Stimulated activated naive CD8-positive, alpha-beta T cell treated with anti-CD3 and anti-CD28 coated beads, Interleukin-15, amount 100 ng/mL, for 72 hours (primary cell): ENCODE measurements around the gene BUD23.

ENCODE experiments used
- ATAC-seq: fragments of 150-1000 bp; cut with Tn5 transposase; 2 replicates; pipeline ENCODE4 v1.10.0; 2021; ENCODE audit warnings: mild to moderate bottlenecking, moderate library complexity
- DNase-seq, 2 donors: peaks; one replicate each; pipeline ENCODE4 v3.0.0; 2021 to 2022
- H3K27ac Mint-ChIP-seq, 2 donors: one replicate each; pipeline ENCODE4 v1.8.0; 2022; ENCODE audit warnings: mild to moderate bottlenecking in 2 of 2, mixed read lengths in 2 of 2, moderate library complexity in 2 of 2
- H3K27me3 Mint-ChIP-seq: one replicate; pipeline ENCODE4 v1.8.0; 2022; ENCODE audit warnings: mixed read lengths
- H3K4me1 Mint-ChIP-seq: one replicate; pipeline ENCODE4 v1.8.0; 2022; ENCODE audit warnings: mild to moderate bottlenecking, mixed read lengths
- H3K4me3 Mint-ChIP-seq, 2 donors: one replicate each; pipeline ENCODE4 v1.8.0; 2022; ENCODE audit warnings: mild to moderate bottlenecking in 2 of 2, mixed read lengths in 2 of 2, moderate library complexity in 1 of 2
- H3K9me3 Mint-ChIP-seq, 2 donors: one replicate each; pipeline ENCODE4 v1.8.0; 2022; ENCODE audit warnings: mixed read lengths in 2 of 2

BUD23 gene

DNA sequence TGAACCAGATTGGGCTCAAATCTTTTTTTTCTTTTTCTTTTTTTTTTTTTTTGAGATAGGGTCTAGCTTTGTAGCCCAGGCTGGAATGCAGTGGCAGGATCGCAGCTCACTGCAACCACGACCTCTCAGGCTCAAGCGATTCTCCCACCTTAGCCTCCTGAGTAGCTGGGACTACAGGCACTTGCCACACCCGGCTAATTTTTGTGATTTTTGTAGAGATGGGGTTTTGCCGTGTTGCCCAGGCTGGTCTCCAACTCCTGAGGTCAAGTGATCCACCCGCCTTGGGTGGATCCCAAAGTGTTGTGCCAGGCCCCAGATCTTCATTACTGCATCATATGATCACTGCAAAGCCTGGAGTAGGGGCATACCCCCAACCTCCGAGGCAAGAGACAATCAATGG is 2.9 kb upstream of the BUD23 start:
- Mint-ChIP-seq H3K27ac (peak overlapping the region in 1 of 2 donors; percentile 37), H3K9me3 (no peaks in the 10 kb centered on the region)

DNA sequence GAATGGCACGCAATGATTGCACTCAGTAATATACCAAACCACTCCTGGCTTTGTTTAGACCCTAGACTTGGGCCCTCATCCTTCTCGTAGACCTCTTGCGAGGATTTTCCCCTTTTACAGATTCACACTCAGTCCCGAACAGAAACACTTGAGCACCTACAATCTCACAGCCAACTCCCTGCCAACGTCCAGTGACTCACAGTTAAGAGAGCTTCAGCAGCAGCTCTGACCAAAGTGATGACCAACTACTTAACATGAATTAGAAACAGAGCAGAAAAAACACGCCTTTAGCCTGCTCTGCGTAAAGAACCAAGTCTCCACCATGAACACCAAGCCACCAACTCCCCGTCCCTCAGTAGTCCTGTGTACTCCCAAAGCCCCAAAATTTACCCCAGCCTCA is 2.4 kb upstream of the BUD23 start:
- Mint-ChIP-seq H3K4me1 (peaks cover 40% of the 10 kb centered on the region), H3K4me3 (peak overlapping the region; percentile 99 to 100), H3K27me3 (no peaks in the 10 kb centered on the region), H3K27ac (peak overlapping the region; percentile 14 to 68), H3K9me3 (no peaks in the 10 kb centered on the region)
- no peak for DNase-seq
- ATAC-seq = no peak

More for the DNA sequence above, 2.9 kb upstream of the BUD23 start:
- ATAC-seq (no peak), DNase-seq (no peak)
- Mint-ChIP-seq H3K4me1 (peaks cover 40% of the 10 kb centered on the region), H3K27me3 (no peaks in the 10 kb centered on the region), H3K4me3 (peak overlapping the region in 1 of 2 donors; percentile 18)

DNA sequence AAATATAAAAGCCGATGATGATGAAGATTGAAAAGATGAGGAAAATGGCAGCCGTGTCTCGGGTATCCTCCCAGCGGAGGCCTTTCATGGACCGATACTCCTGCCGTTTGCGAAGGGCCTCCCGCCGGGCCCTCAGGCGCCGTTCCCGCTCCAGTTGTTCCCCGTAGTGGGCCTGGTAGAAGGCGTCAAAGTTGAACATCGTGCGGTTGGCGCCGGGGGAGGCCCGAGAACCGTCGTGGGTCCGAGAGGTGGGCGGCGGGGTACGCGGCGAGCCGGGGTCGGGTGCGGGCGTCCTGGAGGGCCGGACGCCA is 697 bp upstream of the BUD23 start:
- DNase-seq (no peak), ATAC-seq (no peak)
- H3K27me3 Mint-ChIP-seq = no peaks in the 10 kb centered on the region
- H3K9me3 Mint-ChIP-seq = no peaks in the 10 kb centered on the region
- peak overlapping the region; percentile 91 to 99 for H3K27ac Mint-ChIP-seq
- peaks cover 46% of the 10 kb centered on the region for H3K4me1 Mint-ChIP-seq
- H3K4me3 Mint-ChIP-seq = peak overlapping the region; percentile 99 to 100

DNA sequence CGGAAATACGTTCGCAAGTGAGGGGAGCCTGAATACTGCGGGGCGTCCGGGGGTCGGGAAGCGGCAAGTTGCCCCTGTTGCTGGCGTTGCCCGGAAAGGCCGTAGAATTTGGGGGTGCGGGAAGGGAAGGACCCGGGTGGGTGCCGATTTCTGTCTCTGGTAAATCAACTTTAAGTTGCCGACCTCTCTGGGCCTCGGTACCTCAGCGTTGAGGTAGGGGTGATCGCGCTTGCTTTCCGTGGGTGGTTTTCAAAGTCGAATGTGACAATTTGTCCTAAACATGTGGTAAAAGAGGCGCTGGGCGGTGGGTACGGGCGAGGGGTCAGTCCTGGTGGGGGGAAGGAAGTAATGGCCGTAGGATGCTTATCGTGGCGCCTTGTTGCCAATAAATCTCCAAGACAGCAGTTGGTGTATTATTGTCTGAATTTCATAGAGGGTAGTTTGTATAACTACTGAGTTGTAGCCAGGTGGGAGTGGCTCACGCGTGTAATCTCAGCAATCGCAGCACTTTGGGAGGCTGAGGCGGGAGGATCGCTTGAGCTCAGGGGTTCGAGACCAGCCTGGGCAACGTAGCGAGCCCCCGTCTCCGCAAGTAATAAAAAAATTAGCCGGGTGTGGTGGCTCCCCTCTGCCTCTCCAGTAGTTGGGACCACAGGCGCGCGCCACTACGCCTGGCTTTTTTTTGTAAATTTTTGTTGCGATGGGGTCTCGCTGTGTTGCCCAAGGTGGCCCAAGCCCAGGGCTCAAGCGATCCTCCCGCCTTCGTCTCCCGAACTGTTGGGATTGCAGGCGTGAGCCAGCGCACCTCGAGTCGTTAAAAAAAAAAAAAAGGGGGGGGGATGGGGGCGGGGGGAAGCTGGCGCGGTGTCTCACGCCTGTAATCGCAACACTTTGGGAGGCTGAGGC is 644 bp downstream of the BUD23 start:
- peak overlapping the region; percentile 99 for H3K27ac Mint-ChIP-seq
- no peaks in the 10 kb centered on the region for H3K27me3 Mint-ChIP-seq
- H3K9me3 Mint-ChIP-seq = no peaks in the 10 kb centered on the region
- peaks cover 51% of the 10 kb centered on the region for H3K4me1 Mint-ChIP-seq
- H3K4me3 Mint-ChIP-seq = peak overlapping the region; percentile 99 to 100
- ATAC-seq (no peak), DNase-seq (no peak)

DNA sequence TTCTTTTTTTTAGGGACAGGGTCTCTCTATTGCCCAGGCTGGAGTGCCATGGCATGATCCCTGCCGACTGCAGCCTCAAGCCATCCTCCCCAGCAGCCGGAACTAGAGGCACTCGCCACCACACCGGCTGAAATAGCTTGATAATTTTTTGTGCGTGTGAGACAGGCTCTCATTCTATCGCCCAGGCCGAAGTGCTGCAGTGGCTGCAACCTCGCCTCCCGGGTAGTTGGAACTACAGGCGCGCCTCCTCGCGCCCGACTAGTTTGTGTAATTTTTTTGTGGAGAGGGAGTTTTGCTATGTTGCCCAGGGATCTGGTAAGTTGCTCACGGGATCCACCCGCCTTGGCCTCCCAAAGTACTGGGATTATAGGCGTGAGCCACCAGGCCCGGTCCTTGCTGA is 1.9 kb downstream of the BUD23 start:
- peaks cover 54% of the 10 kb centered on the region for H3K4me1 Mint-ChIP-seq
- peak overlapping the region in 1 of 2 donors; percentile 37 for H3K4me3 Mint-ChIP-seq

GRCh38 chr7:73688288-73688687 is 4.9 kb downstream of the BUD23 start:
- Mint-ChIP-seq H3K27ac (peak overlapping the region in 1 of 2 donors; percentile 66), H3K9me3 (no peaks in the 10 kb centered on the region), H3K4me1 (peaks cover 34% of the 10 kb centered on the region), H3K27me3 (no peaks in the 10 kb centered on the region), H3K4me3 (peak overlapping the region in 1 of 2 donors; percentile 5)
- no peak for ATAC-seq
- no peak for DNase-seq

More for the DNA sequence above, 1.9 kb downstream of the BUD23 start:
- no peaks in the 10 kb centered on the region for H3K27me3 Mint-ChIP-seq
- no peaks in the 10 kb centered on the region for H3K9me3 Mint-ChIP-seq
- no peak for ATAC-seq
- H3K27ac Mint-ChIP-seq = no peak overlapping the region
- no peak for DNase-seq

DNA sequence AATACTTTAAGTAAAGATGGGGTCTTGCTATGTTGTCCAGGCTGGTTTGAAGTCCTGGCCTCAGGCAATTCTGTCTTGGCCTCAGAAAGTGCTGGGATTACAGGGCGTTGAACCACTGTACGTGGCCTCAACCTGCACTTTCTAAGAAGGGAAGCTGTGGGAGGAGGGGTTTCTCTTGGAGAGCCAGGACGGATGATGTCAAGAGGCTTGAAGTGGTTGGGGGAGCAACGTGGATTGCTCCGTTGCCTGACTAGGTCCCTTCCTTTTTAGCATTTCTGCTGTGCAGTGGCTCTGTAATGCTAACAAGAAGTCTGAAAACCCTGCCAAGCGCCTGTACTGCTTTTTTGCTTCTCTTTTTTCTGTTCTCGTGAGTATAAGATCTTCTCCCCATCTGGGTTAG is 7.2 kb downstream of the BUD23 start:
- no peak overlapping the region for H3K27ac Mint-ChIP-seq
- ATAC-seq (no peak), DNase-seq (no peak)
- no peaks in the 10 kb centered on the region for H3K27me3 Mint-ChIP-seq
- no peak overlapping the region for H3K4me3 Mint-ChIP-seq
- H3K9me3 Mint-ChIP-seq = no peaks in the 10 kb centered on the region
- H3K4me1 Mint-ChIP-seq = peaks cover 25% of the 10 kb centered on the region

DNA sequence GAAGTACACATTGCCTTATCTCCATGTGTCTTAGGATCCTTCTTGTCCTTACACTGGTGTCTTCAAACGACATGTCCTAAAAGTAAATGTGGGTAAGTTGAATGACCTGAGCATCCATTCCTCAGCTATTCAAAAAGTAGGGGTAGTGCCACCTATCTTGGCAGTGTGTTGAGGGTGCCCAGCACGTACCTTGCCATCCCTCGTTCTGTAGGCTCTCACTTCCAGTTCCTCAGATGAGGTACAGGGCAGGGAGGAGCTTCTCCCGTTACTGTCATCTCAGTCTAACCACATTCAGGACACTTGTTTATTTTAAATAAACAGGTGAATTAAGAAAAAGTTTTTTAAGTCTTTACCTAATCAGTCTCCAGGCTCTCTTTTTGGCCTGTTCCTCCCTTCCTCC is 13.0 kb downstream of the BUD23 start:
- Mint-ChIP-seq H3K4me3 (no peak overlapping the region), H3K9me3 (no peaks in the 10 kb centered on the region), H3K27ac (peak overlapping the region in 1 of 2 donors; percentile 50), H3K27me3 (no peaks in the 10 kb centered on the region), H3K4me1 (no peaks in the 10 kb centered on the region)
- ATAC-seq = no peak
- no peak for DNase-seq

DNA sequence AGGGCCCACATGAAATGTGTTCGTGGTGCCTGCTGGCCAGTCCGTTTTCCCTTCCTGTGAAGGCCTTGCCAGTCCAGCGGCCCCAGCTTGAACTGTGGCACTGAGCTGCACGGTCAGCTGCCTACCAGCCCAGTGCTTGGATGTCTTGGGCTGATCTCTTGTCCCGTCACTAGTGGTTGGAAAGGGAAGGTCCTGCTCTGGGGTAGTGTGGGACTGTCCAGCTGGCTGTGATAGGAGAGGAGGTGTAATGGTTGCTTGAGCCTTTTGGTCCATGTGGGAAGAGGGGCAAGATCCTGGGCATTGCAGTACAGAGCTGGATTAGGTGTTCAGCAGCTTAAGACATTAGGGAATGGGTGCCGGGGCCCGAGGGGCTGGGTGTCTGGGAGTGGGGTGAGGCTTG is 15.0 kb downstream of the BUD23 start:
- Mint-ChIP-seq H3K4me1 (peaks cover 11% of the 10 kb centered on the region), H3K4me3 (no peak overlapping the region), H3K9me3 (no peaks in the 10 kb centered on the region), H3K27ac (peak overlapping the region in 1 of 2 donors; percentile 64), H3K27me3 (no peaks in the 10 kb centered on the region)
- DNase-seq (no peak), ATAC-seq (no peak)

DNA sequence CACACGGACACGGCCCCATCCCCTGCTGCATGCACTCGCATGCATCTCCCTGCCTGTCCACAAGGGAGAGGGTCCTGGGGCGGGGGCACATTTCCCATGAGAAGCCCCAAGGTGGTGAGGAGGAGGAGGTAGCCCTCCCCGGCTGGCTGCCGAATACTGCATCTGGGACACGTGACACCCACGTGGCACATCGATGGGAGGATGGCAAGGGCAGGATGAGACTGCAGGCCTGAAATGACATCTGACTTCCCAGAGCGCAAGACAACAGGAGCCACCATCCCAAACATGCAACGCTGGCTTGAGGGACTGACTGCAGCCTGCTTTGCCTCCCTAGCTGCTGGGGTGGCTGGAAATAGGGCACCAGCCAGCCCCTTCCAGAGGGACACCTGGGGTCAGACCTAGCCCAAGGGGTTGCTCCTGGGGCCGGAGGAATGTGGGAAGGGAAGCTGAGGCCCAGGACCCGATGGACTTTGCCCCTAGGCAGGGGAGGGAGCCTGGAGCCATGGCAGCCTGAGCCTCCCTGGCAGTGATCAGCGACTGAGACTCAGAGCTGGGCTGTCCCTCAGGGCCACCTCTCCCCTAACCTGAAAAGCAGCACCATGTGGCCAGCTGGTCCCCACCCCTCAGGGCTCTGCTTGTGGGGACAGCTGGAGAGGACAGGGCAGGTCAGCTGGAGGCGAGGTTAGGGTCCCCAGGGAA is 16.1 kb downstream of the BUD23 start:
- ATAC-seq (no peak), DNase-seq (no peak)
- Mint-ChIP-seq H3K27ac (no peak overlapping the region), H3K4me1 (peaks cover 18% of the 10 kb centered on the region), H3K4me3 (no peak overlapping the region), H3K27me3 (no peaks in the 10 kb centered on the region), H3K9me3 (no peaks in the 10 kb centered on the region)

DNA sequence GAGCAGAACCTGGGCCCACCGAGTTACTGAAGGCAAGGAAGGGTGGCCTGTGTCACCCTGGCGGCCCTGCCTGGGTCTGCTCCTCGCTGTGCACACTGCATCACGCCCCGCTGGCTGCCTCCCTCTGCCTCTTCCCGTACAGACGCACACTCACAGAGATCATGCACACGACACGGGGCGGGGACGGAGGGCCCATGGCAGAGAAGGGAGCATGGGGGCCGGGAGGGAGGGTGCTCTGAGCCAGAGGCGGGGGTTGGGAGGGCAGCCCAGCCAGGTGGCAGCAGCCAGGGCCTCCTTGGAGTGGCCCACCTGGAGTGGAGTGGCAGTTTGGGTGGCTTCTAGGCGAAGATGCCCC is 16.6 kb downstream of the BUD23 start:
- Mint-ChIP-seq H3K27ac (no peak overlapping the region), H3K4me1 (peaks cover 19% of the 10 kb centered on the region), H3K27me3 (no peaks in the 10 kb centered on the region), H3K4me3 (no peak overlapping the region), H3K9me3 (no peaks in the 10 kb centered on the region)
- no peak for ATAC-seq
- DNase-seq = no peak

- H3K27ac Mint-ChIP-seq = no peak overlapping the region
- no peak overlapping the region for H3K4me3 Mint-ChIP-seq
- H3K9me3 Mint-ChIP-seq = no peaks in the 10 kb centered on the region
- peaks cover 19% of the 10 kb centered on the region for H3K4me1 Mint-ChIP-seq
- DNase-seq = no peak
- H3K27me3 Mint-ChIP-seq = no peaks in the 10 kb centered on the region
- ATAC-seq = no peak
These were observed 17.3 kb downstream of the BUD23 start for GRCh38 chr7:73700581-73701134.

DNA sequence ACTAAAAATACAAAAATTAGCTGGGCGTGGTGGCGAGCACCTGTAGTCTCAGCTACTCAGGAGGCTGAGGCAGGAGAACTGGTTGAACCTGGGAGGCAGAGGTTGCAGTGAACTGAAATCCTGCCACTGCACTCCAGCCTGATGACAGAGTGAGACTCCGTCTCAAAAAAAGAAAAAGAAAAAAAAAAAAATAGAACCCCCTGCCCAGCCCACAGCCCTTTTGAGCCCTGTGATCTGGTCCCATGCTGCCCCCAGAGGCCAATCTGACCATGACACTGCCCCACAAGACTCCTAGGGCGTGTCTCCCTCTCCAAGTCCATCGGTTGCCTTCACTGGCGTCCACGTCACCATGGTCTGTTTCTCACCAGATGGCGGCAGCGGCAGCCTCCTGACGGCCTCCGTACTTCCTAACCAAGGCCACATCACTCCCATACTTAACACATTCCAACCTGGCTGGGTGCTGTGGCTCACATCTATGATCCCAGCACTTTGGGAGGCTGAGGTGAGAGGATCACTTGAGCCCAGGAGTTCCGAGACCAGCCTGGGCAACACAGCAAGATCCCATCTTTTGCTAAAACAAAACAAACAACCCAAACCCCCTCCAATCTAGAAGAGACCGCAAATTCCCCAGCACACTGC is 18.1 kb downstream of the BUD23 start:
- no peak overlapping the region for H3K4me3 Mint-ChIP-seq
- H3K27ac Mint-ChIP-seq = peak overlapping the region in 1 of 2 donors; percentile 84
- ATAC-seq (no peak), DNase-seq (peak in 1 of 2 donors; percentile 30)
- H3K9me3 Mint-ChIP-seq = no peaks in the 10 kb centered on the region
- H3K27me3 Mint-ChIP-seq = no peaks in the 10 kb centered on the region
- H3K4me1 Mint-ChIP-seq = peaks cover 22% of the 10 kb centered on the region

GRCh38 chr7:73702226-73702625 is 18.8 kb downstream of the BUD23 start:
- H3K9me3 Mint-ChIP-seq = no peaks in the 10 kb centered on the region
- H3K27me3 Mint-ChIP-seq = no peaks in the 10 kb centered on the region
- H3K27ac Mint-ChIP-seq = peak overlapping the region in 1 of 2 donors; percentile 42
- H3K4me3 Mint-ChIP-seq = no peak overlapping the region
- no peak for ATAC-seq
- DNase-seq = no peak
- H3K4me1 Mint-ChIP-seq = peaks cover 29% of the 10 kb centered on the region

DNA sequence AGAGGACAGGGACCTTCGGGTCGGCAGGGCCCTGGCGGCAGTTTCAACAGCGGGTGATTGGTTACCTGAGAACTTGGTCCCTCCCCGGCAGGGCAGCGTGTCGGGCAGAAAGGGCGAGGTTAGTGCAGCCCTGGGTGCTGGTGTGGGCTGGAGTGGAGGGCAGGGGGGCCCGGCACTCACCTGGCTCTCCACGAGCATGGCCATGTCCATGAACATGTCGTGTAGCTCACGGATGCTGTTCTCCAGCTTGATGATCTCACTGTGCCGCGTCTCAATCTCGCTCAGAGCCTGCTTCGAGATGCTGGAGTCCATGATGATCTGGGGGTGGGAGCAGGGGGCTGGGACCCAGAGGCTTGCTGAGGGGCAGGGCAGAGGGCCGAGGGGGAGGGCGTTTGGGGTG is 19.3 kb downstream of the BUD23 start:
- no peak overlapping the region for H3K27ac Mint-ChIP-seq
- ATAC-seq = no peak
- H3K9me3 Mint-ChIP-seq = no peaks in the 10 kb centered on the region
- no peak overlapping the region for H3K4me3 Mint-ChIP-seq
- H3K4me1 Mint-ChIP-seq = peaks cover 32% of the 10 kb centered on the region
- H3K27me3 Mint-ChIP-seq = no peaks in the 10 kb centered on the region
- DNase-seq = no peak

DNA sequence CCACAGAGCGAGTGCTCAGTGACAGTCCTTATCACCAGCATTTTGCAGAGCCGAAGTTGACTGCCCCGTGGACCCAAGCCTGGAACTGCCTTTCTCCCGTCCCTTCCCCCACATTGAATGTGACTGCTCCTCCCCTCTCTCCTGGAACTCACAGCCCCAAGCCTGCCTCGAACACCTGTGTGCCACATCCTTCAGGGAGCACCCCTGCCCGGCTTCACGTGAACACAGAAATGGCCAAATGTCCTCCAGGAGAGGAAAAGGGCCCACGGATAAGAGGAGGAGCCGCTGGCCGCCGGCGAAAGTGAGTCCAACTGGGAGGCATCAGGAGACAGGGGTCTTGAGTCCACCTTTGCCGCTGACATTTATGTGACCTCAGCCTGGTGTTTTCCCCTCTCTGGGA is 19.8 kb downstream of the BUD23 start:
- ATAC-seq = no peak
- Mint-ChIP-seq H3K4me3 (no peak overlapping the region), H3K9me3 (no peaks in the 10 kb centered on the region), H3K27me3 (no peaks in the 10 kb centered on the region), H3K4me1 (peaks cover 32% of the 10 kb centered on the region), H3K27ac (no peak overlapping the region)
- no peak for DNase-seq
